ENCODE data around the gene EGFL8. TPM values are rescaled to one million over a fixed set of nuclear protein-coding genes. Genes with fewer than 3 reads are reported as not detected.

Gene EGFL8
- total RNA-seq, 2 experiments from 2014 or later, result 6.0 to 8.6 TPM

DNA sequence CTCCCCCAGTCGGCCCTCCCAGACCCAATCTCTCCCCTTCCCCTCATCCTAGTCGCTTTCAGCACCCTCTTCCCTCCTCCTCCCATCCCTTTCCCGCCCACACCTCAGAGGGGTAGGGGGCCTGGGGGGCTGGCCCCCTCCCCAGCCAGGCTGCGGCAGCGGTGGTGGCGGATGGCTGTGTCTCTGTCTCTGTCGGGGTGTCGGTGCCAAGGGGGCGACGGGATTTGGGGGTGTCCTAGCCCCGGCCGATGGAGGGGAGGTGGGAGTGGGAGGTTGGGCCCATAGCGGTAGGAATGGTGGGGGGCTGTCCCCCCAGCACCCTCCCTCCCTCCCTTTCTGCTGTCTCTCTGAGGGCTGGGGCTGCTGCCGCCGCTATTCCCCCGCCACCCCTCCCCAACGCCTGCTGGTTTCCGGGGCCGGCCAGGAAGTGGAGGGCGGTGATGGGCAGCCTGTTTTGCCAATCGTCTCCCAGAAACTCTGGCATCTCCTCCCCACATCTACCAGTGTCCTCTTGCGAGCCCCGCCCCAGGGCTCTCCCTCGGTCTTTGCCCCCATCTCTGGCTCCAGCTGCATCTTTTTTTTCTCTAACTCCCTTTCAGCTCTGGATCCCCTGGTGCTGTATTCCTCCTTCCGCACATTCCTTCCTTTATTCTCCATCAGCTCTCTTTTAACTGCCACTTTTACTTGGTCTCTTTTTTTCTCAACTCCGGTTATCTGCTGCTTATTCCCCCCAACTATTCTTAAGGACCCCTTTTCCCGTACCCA lies 11.5 kb downstream of the EGFL8 start, which contains the start of gene AGPAT1:
TSS of gene AGPAT1 (minus strand) at position 374 of the 765 bp plus-strand sequence. CDS start 4,588 bp downstream, outside the sequence.
- no peaks in the 10 kb centered on the region for H3K9me3 Mint-ChIP-seq
- H3K27ac Mint-ChIP-seq, result peak within 1 kb of the TSS; percentile 89
- CTCF ChIA-PET, result interaction anchor here (0.5 kb wide), 1 partner anchor 14 kb away, joined by 3 read pairs; no protein-coding TSS in a partner anchor
- H3K4me3 Mint-ChIP-seq, result peak within 1 kb of the TSS; percentile 90
- peak; percentile 96 for DNase-seq
- H3K27me3 Mint-ChIP-seq, result no peaks in the 10 kb centered on the region
- POLR2A ChIA-PET, result interaction anchor here (0.6 kb wide), 1 partner anchor 12 kb away, joined by 6 read pairs; no protein-coding TSS in a partner anchor
- H3K36me3 Mint-ChIP-seq (ENCODE audit: low read depth), result peaks cover 18% of the 10 kb centered on the region
- peaks cover 67% of the 10 kb centered on the region for H3K4me1 Mint-ChIP-seq

DNA sequence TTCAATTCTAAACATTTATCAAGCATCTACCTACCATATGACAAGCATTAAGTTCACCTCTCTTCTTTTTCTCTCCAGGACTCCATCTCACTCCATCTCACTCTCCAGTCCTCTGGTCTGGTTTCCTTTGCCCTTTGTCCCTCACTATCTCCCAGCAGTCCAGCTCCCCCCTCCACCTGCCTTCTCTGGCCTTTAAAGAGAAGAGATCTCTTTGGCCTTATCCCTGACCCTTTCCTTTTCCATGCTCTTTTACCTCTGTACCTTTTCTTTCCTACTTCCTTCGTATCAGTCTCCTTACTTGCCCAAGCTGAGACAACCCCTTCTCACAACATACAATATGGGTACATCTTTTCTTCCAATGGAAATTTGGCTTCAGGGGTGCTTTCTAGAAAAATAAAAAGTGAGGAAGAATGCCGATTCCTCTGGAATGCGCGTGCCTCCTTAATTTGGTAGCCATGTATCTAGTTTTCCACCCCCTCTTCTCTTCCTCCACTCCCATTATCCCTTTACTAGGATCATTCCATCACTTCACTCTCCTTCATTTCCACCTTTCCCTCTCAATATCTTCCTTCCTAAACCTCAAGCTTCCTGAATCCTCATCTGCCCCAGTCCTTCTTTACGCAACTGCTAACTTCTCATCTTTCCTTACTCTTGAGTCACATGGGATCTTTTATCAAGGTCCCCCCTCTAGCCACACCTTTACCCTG lies 12.2 kb downstream of the EGFL8 start:
- no peak for DNase-seq
- H3K27me3 Mint-ChIP-seq, result no peaks in the 10 kb centered on the region
- H3K9me3 Mint-ChIP-seq, result no peaks in the 10 kb centered on the region
- H3K27ac Mint-ChIP-seq, result peak overlapping the region; percentile 89
- H3K4me1 Mint-ChIP-seq, result peaks cover 70% of the 10 kb centered on the region
- H3K4me3 Mint-ChIP-seq, result peak overlapping the region; percentile 90
- peaks cover 21% of the 10 kb centered on the region for H3K36me3 Mint-ChIP-seq (ENCODE audit: low read depth)
- ChIA-PET POLR2A (interaction anchor here (0.6 kb wide), 1 partner anchor 13 kb away, joined by 6 read pairs; no protein-coding TSS in a partner anchor), CTCF (interaction anchor here (1.3 kb wide), 1 partner anchor 58 kb away, joined by 4 read pairs; no protein-coding TSS in a partner anchor)

DNA sequence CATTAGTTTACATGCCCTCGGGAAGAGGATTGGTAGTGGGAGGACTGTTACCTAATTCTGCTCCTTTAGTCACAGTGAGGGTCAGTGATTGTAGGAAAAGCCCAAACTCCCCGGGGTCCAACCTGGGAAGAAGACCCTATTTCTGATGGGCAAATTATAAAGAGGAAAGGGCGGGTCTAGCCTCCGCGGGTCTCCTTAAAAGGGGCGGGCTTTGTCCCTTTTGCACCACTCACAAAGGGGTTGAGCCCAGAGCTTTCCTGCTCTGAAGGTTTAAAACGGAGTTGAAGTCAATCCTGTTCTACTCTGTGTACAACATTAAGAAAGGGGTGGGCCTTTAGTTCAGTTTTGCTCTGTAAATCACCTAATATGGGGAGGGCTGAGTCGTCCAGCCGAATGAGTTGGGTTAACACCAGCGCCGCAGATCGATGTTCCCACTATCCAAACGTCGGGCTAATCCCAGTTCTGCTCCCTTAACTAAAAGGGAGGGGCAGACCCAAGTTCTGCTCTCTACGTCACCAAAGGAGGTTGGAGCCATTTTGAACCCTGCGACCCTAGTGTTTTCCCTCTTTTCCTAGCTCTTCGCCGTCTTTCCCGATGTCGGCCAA lies 12.9 kb downstream of the EGFL8 start:
- Mint-ChIP-seq H3K4me3 (peak overlapping the region; percentile 90), H3K4me1 (peaks cover 74% of the 10 kb centered on the region), H3K27me3 (no peaks in the 10 kb centered on the region), H3K36me3 (ENCODE audit: low read depth) (peaks cover 23% of the 10 kb centered on the region), H3K9me3 (no peaks in the 10 kb centered on the region), H3K27ac (peak overlapping the region; percentile 89)
- peak; percentile 54 for DNase-seq
- ChIA-PET POLR2A (no interaction called here), CTCF (interaction anchor here (0.7 to 1.3 kb wide), 4 partner anchors 14 to 59 kb away, joined by 3 to 4 read pairs (median 3); no protein-coding TSS in a partner anchor)

DNA sequence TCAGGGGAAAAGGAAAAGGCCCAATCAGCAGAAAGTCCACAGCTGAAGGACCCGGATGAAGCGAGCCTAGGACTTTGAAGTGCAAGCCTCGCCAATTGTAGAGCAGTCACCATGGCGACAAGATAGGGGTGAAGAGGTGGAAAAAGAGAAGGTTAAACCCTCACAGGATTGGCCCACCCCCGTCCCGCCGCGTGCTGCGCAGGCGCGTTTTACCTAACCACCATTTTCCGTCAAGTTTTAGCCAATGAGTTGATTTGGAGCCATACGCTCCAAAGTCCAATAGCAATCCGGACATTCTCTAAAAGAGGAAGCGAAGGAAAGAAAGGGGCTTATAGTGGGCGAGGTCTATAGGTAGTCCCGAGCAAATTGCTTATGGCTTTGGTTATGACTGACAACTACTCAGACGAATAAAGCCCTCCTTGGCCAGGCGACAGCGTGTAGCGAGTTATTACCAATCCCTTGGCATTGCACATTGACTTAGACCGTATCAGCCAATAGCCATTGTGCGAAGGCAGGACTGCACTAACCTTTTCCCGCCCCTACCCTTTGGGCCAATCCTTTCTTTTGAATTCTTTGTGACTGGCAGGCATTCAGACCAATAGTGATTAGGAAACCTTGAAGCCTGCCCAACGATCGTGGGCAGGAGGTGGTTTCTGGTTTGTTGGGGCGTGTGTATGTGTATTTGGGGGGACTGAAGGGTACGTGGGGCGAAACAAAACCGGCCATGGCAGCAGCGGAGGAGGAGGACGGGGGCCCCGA lies 13.6 kb downstream of the EGFL8 start, which contains the start of gene RNF5:
TSS of gene RNF5 (plus strand) at position 618 of the 759 bp plus-strand sequence. CDS start at position 725, 107 bp downstream.
- Mint-ChIP-seq H3K27ac (peak within 1 kb of the TSS; percentile 89), H3K4me3 (peak within 1 kb of the TSS; percentile 90), H3K9me3 (no peaks in the 10 kb centered on the region), H3K36me3 (ENCODE audit: low read depth) (peaks cover 27% of the 10 kb centered on the region), H3K27me3 (no peaks in the 10 kb centered on the region), H3K4me1 (peaks cover 69% of the 10 kb centered on the region)
- POLR2A ChIA-PET, result no interaction called here
- CTCF ChIA-PET, result interaction anchor here (0.7 to 1.3 kb wide), 5 partner anchors 13 to 59 kb away, joined by 3 to 4 read pairs (median 3); no protein-coding TSS in a partner anchor
- peak; percentile 99 for DNase-seq

DNA sequence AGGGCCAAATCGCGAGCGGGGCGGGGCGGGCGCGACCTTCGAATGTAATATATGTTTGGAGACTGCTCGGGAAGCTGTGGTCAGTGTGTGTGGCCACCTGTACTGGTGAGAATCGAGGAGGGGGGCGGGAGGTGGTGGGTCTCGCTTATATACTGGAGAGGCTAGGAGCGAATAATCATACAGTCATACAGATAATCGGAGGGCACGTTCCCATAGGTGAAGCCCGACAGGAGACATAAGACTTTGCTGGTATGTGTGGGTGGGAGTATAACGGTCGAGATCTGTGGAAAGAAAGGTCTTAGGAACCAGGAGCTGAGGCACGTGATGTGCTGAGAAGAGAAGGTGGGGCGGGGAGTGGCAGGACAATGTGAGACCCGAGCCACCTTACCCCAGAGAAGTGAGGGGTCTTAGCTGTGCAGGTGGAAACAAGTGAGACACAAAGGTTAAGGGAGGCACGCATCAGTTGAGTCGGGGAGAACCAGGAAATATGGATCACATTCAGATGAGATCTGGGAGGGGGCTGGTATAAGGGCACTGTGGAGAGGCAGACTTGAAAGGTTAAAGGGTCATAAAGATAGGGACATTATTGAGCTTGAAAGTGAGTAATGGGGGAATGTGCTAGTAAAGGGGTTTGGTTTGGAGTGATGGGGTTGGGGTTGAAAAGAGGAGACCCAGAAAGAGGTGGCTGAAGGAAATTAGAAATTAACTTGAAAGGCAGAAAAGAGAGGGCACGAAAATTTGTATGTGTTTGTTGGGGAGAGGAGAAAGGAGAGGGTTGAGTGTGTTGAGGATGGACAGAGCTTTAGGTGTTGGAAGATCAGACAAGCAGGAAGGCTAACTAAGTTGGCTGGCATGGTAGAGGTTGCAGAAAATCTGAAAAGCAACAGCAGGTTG lies 14.4 kb downstream of the EGFL8 start:
- peak overlapping the region; percentile 90 for H3K4me3 Mint-ChIP-seq
- H3K27me3 Mint-ChIP-seq, result no peaks in the 10 kb centered on the region
- peaks cover 61% of the 10 kb centered on the region for H3K4me1 Mint-ChIP-seq
- DNase-seq, result no peak
- H3K36me3 Mint-ChIP-seq (ENCODE audit: low read depth), result peaks cover 27% of the 10 kb centered on the region
- no peaks in the 10 kb centered on the region for H3K9me3 Mint-ChIP-seq
- CTCF ChIA-PET, result interaction anchor here (0.6 to 1.9 kb wide), 6 partner anchors 12 to 1462 kb away, joined by 3 to 10 read pairs (median 4); partner anchors contain the start of genes GPSM3, MDC1 and PBX2
- POLR2A ChIA-PET, result no interaction called here
- peak overlapping the region; percentile 89 for H3K27ac Mint-ChIP-seq

DNA sequence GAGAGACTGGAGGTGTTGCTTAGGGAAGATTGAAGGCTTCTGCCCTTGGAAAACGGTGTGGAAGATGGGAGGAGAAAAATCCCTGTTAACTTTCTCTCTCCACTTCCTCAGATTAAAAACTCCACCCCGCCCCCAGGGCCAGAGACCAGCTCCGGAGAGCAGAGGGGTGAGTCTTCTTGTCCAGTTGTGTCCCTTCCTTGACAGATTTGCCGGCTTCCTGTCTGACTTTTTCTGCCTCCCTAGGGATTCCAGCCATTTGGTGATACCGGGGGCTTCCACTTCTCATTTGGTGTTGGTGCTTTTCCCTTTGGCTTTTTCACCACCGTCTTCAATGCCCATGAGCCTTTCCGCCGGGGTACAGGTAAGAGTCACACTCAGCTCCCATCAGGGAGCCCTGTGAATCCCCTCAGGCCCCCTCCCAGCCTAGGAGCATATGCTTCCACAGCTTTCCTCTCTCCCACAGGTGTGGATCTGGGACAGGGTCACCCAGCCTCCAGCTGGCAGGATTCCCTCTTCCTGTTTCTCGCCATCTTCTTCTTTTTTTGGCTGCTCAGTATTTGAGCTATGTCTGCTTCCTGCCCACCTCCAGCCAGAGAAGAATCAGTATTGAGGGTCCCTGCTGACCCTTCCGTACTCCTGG lies 15.5 kb downstream of the EGFL8 start:
- Mint-ChIP-seq H3K4me3 (peak overlapping the region; percentile 39), H3K27ac (no peak overlapping the region), H3K27me3 (no peaks in the 10 kb centered on the region), H3K36me3 (ENCODE audit: low read depth) (peaks cover 31% of the 10 kb centered on the region), H3K4me1 (peaks cover 53% of the 10 kb centered on the region), H3K9me3 (no peaks in the 10 kb centered on the region)
- CTCF ChIA-PET, result interaction anchor here (0.8 to 1.9 kb wide), 4 partner anchors 11 to 89 kb away, joined by 3 to 10 read pairs (median 5); partner anchors contain the start of genes GPSM3 and PBX2
- POLR2A ChIA-PET, result no interaction called here
- no peak for DNase-seq

DNA sequence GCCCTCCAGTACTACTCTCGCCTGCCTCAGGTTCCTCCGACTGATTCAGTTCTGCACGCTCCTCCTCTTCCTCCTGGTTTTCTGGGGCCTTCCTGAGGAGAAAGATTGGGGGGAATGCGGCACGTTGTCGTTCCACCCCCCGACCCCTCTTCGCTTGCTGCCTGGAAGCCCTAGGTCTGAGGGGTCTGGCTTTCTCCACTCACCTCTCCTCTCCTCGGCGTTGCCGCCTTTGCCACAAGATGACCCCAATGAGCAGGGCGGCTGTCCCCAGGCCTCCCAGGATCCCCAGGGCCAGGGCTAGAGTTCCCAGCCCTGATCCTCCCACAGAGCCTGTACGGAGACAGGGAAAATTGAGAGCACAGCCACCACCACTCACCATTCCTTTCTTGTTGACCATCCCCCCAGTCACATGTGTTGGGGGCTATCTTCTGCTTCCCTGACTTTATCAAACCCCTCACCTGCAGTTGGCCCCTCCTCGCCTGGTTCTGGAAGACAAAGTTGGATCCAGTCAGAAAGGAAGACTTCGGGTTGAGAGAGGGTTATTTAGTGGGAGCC lies 16.8 kb downstream of the EGFL8 start:
- H3K36me3 Mint-ChIP-seq (ENCODE audit: low read depth), result peaks cover 40% of the 10 kb centered on the region
- H3K27me3 Mint-ChIP-seq, result no peaks in the 10 kb centered on the region
- ChIA-PET POLR2A (no interaction called here), CTCF (interaction anchor here (1.8 to 2.3 kb wide), 2 partner anchors 9 to 14 kb away, joined by 6 to 8 read pairs; partner anchors contain the start of gene PBX2)
- no peak overlapping the region for H3K4me3 Mint-ChIP-seq
- no peak for DNase-seq
- no peak overlapping the region for H3K27ac Mint-ChIP-seq
- no peaks in the 10 kb centered on the region for H3K9me3 Mint-ChIP-seq
- H3K4me1 Mint-ChIP-seq, result peaks cover 55% of the 10 kb centered on the region

DNA sequence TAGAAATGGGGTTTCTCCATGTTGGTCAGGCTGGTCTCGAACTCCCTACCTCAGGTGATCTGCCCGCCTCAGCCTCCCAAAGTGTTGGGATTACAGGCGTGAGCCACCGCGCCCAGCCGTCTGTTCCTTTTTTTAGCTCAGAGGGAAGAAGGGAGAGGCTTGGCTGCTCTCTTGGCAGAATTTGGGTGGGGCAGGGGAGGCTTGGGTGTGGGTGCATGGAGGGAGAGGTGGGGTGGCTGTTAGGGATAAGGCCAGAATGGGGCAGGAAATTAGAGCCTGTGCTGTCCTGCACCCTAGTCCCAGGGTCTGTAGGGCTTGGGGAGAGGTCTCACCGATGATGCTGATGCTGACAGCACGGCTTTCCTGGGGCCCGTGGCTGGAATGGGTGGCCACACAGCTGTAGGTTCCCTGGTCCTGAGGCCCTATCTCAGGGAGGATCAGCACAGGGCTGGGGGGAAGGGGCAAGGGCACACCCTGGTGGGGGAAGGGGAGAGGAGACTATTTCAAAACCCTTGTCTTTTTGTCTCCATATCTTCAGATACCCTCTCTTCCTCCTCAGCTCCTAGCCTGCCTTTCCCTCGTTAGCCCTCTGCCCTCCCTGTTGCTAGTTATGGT lies 17.6 kb downstream of the EGFL8 start:
- H3K36me3 Mint-ChIP-seq (ENCODE audit: low read depth), result peaks cover 47% of the 10 kb centered on the region
- peak overlapping the region; percentile 26 for H3K27ac Mint-ChIP-seq
- DNase-seq, result no peak
- H3K9me3 Mint-ChIP-seq, result no peaks in the 10 kb centered on the region
- H3K27me3 Mint-ChIP-seq, result no peaks in the 10 kb centered on the region
- ChIA-PET POLR2A (no interaction called here), CTCF (interaction anchor here (1.8 to 2.3 kb wide), 2 partner anchors 8 to 13 kb away, joined by 6 to 8 read pairs; partner anchors contain the start of gene PBX2)
- H3K4me3 Mint-ChIP-seq, result no peak overlapping the region
- peaks cover 55% of the 10 kb centered on the region for H3K4me1 Mint-ChIP-seq

DNA sequence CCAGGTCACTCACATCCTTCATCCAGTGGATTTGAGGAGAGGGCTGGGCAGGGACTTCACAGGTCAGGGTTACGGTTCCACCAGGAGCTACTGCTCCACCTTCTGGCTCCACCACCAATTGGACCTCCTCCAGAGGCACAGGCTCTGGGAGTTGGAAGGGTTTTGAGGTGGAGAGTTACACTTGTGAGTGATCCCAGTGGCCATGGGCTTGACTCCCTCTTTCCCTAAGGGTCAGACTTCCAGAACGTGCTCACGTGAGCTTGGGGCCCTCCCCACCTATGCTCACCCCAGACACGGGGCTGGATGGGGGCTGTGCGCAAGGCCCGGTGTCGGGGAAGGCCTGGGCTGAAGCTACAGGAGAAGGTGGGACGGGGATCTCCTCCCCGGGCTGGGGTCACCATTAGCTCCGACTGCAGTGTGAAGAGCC lies 18.2 kb downstream of the EGFL8 start:
- CTCF ChIA-PET, result interaction anchor here (1.8 to 2.3 kb wide), 2 partner anchors 8 to 13 kb away, joined by 6 to 8 read pairs; partner anchors contain the start of gene PBX2
- Mint-ChIP-seq H3K9me3 (no peaks in the 10 kb centered on the region), H3K4me3 (no peak overlapping the region), H3K36me3 (ENCODE audit: low read depth) (peaks cover 52% of the 10 kb centered on the region), H3K27me3 (no peaks in the 10 kb centered on the region), H3K4me1 (peaks cover 55% of the 10 kb centered on the region), H3K27ac (peak overlapping the region; percentile 26)
- DNase-seq, result no peak
- POLR2A ChIA-PET, result no interaction called here

DNA sequence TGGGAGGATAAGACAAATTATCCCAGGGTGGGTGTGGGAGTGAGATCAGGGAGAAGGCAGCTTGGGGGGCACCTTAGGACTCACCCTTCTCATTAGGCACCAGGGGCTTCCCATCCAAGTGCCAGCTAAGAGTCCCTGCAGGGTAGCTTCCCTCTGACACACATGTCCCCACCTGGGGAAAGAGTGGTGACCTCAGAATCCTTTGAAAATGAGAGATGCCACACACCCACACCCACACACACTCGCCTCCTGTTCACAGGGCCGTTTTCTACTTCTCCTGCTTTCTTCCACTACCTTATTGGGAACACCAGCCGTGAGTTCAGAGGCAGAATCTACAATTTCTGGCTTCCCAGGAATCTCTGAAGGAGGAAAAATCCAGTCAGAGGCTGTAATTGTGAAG lies 18.6 kb downstream of the EGFL8 start:
- no peak overlapping the region for H3K27ac Mint-ChIP-seq
- H3K27me3 Mint-ChIP-seq, result no peaks in the 10 kb centered on the region
- no peaks in the 10 kb centered on the region for H3K9me3 Mint-ChIP-seq
- POLR2A ChIA-PET, result no interaction called here
- no peak overlapping the region for H3K4me3 Mint-ChIP-seq
- peaks cover 59% of the 10 kb centered on the region for H3K4me1 Mint-ChIP-seq
- DNase-seq, result no peak
- H3K36me3 Mint-ChIP-seq (ENCODE audit: low read depth), result peaks cover 57% of the 10 kb centered on the region
- CTCF ChIA-PET, result interaction anchor here (2.3 kb wide), 1 partner anchor 12 kb away, joined by 8 read pairs; no protein-coding TSS in a partner anchor
